Mesodermal cell (in vitro differentiated cells): Measurements from ENCODE around the gene C2CD2.

ENCODE experiments used
- H3K27ac ChIP-seq: 2 replicates; pipeline ENCODE4 v1.7.0; 2013; ENCODE audit warnings: mild to moderate bottlenecking, low read depth, low read length, moderate library complexity; ENCODE audit not compliant: severe bottlenecking
- H3K36me3 ChIP-seq: 2 replicates; pipeline ENCODE4 v1.7.1; 2013; ENCODE audit warnings: mild to moderate bottlenecking, low read length, moderate library complexity; ENCODE audit not compliant: control insufficient read depth, insufficient read depth
- H3K4me1 ChIP-seq: one replicate; pipeline ENCODE4 v1.7.1; 2013; ENCODE audit warnings: mild to moderate bottlenecking, low read length; ENCODE audit not compliant: insufficient read depth, control insufficient read depth, poor library complexity, severe bottlenecking
- H3K4me3 ChIP-seq: 2 replicates; pipeline ENCODE4 v1.7.0; 2013; ENCODE audit warnings: low read length, control low read depth, mild to moderate bottlenecking; ENCODE audit not compliant: insufficient read depth, poor library complexity, severe bottlenecking; ENCODE audit errors: extremely low read depth
- H3K9me3 ChIP-seq: 2 replicates; pipeline ENCODE4 v1.7.1; 2013; ENCODE audit warnings: mild to moderate bottlenecking, low read length, moderate library complexity; ENCODE audit not compliant: control insufficient read depth
- WGBS, 2 experiments: methylation state at CpG; one replicate each; pipeline ENCODE4 v1.1.5; 2013; ENCODE audit warnings: missing lambda C conversion rate in 2 of 2; ENCODE audit not compliant: insufficient coverage in 2 of 2; 5-methylcytosine and 5-hydroxymethylcytosine counted together

Gene C2CD2

DNA sequence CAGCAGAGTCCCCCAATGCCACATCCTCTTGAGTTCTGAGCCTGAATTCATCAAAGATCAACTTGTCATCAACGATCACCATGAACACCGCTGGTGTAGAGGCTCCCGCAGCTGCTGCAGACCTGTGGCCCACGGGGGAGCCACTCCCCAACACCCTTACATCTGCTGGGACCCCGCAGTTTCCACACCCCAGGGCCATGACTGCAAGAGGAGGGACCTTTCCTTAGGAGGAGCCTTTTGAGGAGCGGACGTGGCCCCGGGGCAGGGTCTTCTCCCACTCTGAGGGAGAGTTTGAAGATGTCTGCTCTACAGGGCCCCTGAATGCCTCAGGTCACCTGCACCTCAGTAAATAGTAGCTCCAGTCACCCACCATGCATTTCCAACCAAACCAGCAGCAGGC, 77.4 kb downstream of the C2CD2 start:
- H3K27ac ChIP-seq = no peak overlapping the region
- no peak overlapping the region for H3K4me3 ChIP-seq
- peaks cover 5% of the 10 kb centered on the region for H3K36me3 ChIP-seq
- 80 to 90% methylated on average over 1 to 3 of the region's 8 CpGs for WGBS, 2 experiments
- H3K4me1 ChIP-seq = peaks cover 5% of the 10 kb centered on the region
- H3K9me3 ChIP-seq = no peaks in the 10 kb centered on the region

DNA sequence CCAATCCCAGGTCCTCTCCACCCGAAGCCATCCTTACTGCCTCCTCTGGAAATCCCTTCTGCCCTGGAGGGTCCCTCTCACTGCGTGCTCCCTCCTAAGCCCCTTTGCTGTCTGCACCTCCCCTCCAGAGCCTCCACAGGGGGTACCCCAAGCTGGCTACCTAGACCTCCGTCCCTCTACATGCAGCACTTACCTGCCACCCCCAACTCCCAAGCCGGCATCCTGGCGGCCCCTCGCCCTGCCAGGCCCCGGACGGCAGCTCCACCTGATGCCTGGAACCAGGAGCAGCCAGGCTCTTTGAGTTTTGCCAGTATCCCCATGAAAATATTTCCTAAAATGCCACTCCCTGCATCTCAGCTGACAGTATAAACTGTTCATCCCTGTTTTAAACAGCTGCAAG, 78.7 kb downstream of the C2CD2 start:
- Histone ChIP-seq H3K27ac (no peak overlapping the region), H3K9me3 (no peaks in the 10 kb centered on the region), H3K4me3 (no peak overlapping the region), H3K36me3 (peaks cover 5% of the 10 kb centered on the region), H3K4me1 (peaks cover 5% of the 10 kb centered on the region)
- 92 to 94% methylated on average over 6 to 8 of the region's 8 CpGs for WGBS, 2 experiments

DNA sequence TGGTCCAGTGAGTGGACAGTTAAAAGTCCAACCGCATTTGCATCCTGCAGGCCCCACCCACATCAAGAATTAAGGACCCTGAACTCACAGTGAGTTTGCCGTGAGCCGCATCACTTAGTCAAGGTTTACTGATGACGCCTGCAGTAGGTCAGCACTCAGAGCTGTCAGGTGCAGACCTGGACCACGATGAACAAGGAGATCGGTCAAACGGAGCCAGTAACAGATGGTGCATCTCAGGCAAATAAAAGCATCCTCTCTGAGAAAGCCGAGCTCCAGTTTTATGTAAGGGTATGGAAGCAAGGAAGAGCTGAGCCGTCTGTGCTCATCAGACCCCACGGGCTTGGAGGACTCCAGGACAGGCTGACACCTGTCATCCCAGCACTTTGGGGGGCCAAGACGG, 79.2 kb downstream of the C2CD2 start:
- WGBS, 2 experiments = 85 to 93% methylated on average over 11 of the region's 11 CpGs

DNA sequence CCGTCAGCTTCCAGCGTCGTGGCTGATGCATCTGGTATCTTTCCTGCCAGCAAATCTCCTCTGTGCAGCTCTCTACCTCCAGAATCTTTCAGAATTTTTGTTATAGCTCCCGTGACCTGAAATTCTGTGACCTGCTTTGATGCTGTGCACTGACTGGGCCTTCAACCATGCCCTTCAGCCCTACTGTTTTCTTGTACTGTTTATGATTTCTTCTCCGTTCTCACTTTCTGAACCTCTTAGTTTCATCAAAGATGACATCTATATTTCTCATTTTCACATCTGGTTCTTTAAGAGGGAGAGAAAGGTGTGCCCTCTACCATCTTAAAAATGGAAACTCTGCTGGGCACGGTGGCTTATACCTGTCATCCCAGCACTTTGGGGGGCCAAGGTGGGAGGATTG, 80.4 kb downstream of the C2CD2 start:
- WGBS, 2 experiments = 92 to 94% methylated on average over 4 of the region's 6 CpGs

More for the DNA sequence above, 79.2 kb downstream of the C2CD2 start:
- Histone ChIP-seq H3K4me1 (peaks cover under 1% of the 10 kb centered on the region), H3K9me3 (no peaks in the 10 kb centered on the region), H3K36me3 (peaks cover 5% of the 10 kb centered on the region), H3K4me3 (no peak overlapping the region), H3K27ac (no peak overlapping the region)

DNA sequence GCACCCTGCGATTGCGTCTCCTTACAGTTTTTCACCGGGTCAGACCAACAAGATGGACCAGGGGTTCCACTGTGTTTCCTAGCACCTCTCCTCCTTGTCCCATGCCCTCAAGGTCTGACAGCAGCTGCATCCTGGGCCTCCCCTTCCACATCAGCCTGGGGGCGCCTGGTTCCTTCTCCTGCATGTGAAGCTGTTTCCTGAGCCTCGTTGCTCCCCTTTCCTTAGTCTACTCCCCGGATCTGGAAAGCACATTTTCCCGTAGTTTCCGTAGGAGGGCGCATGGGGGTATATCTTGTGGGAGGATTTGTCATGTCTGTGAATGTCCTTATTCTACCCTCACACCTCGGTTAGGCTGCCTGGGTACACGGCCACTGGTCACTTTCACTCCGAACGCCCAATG, 80.8 kb downstream of the C2CD2 start:
- H3K4me1 ChIP-seq = no peaks in the 10 kb centered on the region
- H3K9me3 ChIP-seq = no peaks in the 10 kb centered on the region
- WGBS, 2 experiments = 89 to 92% methylated on average over 8 of the region's 13 CpGs
- no peak overlapping the region for H3K4me3 ChIP-seq
- H3K36me3 ChIP-seq = peaks cover 5% of the 10 kb centered on the region
- no peak overlapping the region for H3K27ac ChIP-seq

More for the DNA sequence above, 80.4 kb downstream of the C2CD2 start:
- H3K9me3 ChIP-seq = no peaks in the 10 kb centered on the region
- peaks cover 5% of the 10 kb centered on the region for H3K36me3 ChIP-seq
- no peaks in the 10 kb centered on the region for H3K4me1 ChIP-seq
- no peak overlapping the region for H3K4me3 ChIP-seq
- no peak overlapping the region for H3K27ac ChIP-seq

DNA sequence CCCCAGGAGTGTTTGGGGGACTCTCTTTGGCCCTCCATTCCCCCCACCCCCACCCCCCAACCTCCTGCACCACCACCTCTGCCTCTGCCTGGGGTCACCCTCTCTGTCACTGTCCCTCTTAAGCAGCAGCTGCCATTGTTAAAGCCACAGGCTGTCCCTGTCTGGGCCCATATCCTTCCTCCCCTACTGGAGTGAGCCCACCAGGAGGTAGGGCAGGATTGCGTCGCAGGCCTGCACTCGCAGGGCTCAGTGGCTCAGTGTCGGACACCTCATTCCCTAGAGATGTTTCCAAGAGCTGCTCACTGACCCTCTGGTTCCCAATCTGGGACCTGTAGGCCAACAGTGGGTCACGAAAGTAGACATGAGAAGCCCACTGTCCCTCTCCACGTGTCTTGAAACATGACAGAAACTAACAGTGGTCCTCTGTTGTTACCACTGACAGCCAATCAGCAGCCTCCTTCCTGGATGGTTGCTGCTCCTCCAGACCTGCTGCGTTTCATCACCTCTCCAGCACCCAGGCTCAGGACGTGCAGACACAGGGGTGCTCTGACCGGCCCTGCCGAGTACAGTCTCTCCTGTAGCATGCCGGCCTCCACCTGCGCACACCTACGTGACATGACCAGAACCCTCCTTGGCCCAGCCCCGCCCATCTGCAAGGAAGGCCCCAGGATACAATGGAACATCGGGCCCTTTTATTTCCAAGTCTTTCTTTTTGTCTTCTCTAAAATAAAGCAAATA, 82.4 kb downstream of the C2CD2 start:
- H3K4me3 ChIP-seq = no peak overlapping the region
- H3K36me3 ChIP-seq = peaks cover 5% of the 10 kb centered on the region
- no peaks in the 10 kb centered on the region for H3K4me1 ChIP-seq
- H3K27ac ChIP-seq = no peak overlapping the region
- 89 to 90% methylated on average over 13 of the region's 15 CpGs for WGBS, 2 experiments
- H3K9me3 ChIP-seq = no peaks in the 10 kb centered on the region

DNA sequence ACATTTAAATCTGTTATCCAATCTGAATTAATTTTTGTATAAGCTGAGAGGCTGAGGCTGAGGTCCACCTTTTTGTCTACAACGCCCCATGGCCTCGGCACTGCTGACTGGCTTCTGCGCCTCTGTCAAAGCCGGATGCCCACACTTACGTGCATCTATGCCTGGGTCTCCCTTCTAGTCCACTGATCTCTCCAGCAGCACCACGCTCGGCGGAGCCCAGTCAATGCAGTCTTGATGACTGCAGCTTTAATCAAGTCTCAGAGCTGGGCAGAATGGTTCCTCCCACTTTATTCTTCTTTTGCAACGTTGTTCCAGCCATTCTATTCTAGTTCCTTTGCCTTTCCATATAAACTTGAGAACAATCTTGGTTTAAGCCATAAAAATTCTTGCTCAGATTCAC, 84.0 kb downstream of the C2CD2 start:
- no peaks in the 10 kb centered on the region for H3K4me1 ChIP-seq
- no peak overlapping the region for H3K27ac ChIP-seq
- H3K9me3 ChIP-seq = no peaks in the 10 kb centered on the region
- 95 to 99% methylated on average over 8 to 9 of the region's 9 CpGs for WGBS, 2 experiments
- no peak overlapping the region for H3K4me3 ChIP-seq
- H3K36me3 ChIP-seq = peaks cover 5% of the 10 kb centered on the region

DNA sequence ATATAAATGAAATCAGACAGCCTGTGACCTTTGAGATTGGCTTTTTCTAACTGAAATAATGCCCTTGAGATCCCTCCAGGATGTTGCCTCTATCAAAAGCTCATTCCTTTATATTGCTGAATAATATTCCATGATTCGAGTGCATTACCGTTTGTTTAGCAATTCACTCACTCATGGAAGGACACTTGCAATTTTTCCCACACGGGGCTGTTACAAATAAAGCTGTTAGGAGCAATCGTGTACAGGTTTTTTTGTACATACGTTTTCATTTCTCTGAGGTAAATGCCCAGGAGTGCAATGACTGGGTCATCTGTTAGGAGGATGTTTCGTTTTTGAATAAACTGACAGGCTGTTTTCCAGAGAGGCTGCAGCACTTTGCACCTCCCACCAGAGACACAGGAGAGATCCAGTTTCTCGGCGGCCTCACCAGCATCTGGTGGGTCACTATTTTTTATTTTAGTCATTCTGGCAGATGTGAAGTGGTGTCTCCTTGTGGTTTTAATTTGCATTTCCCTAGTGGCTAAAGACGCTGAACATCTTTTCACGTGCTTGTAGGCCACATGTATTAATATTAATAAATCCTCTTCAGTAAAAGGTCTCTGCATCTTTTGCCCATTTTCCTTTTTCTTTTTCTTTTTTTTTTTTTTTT, 85.6 kb downstream of the C2CD2 start:
- Histone ChIP-seq H3K4me1 (no peaks in the 10 kb centered on the region), H3K36me3 (peaks cover 3% of the 10 kb centered on the region), H3K9me3 (no peaks in the 10 kb centered on the region), H3K27ac (no peak overlapping the region), H3K4me3 (no peak overlapping the region)
- 96 to 100% methylated on average over 1 to 4 of the region's 10 CpGs for WGBS, 2 experiments

DNA sequence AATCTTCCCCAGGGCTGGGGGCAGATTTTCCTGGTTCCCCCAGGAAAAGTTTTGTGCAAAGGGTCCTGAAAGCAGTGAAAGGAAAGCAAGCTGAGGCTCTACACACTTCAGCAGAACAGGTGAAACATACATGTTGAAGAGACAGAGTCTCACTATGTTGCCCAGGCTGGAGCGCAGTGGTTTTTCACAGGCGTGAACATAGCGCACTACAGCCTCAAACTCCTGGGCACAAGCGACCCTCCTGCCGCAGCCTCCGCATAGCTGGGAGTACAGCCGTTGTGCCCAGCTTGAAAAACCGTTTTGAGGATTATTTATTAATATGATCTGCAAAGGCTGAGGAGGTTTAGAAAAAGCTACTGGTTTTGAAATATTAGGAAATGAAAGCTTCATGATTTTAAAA, 86.5 kb downstream of the C2CD2 start:
- H3K9me3 ChIP-seq = no peaks in the 10 kb centered on the region
- no peaks in the 10 kb centered on the region for H3K4me1 ChIP-seq
- 97 to 100% methylated on average over 8 of the region's 8 CpGs for WGBS, 2 experiments
- H3K4me3 ChIP-seq = no peak overlapping the region
- H3K36me3 ChIP-seq = peaks cover 3% of the 10 kb centered on the region
- no peak overlapping the region for H3K27ac ChIP-seq

DNA sequence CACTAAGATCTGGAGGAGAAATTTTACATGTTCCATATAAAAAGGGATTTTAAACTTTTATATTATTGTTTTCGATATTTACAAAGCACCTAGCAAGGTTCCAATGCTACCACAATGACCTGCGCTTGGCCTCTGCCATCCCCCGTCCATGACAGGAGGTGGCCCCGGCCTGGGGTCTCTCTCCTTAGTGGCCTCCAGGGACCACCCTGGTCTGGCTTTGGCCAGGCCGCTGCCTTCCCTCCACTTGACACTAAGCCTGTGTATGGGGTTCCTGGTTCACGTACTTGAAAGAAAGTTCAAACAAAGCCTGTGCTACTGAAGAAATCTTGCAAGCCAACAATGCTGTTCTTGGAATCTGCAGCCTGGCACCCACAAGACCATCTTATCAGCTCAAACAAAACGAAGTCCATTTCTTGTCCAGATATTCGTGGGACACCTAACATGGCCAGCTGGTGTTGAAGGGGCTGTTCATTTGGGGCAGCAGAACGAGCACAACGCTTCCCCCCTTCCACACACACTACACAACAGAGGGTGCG, 87.5 kb downstream of the C2CD2 start:
- no peaks in the 10 kb centered on the region for H3K36me3 ChIP-seq
- WGBS, 2 experiments = 86 to 96% methylated on average over 3 to 4 of the region's 11 CpGs
- no peak overlapping the region for H3K27ac ChIP-seq
- no peaks in the 10 kb centered on the region for H3K9me3 ChIP-seq
- no peaks in the 10 kb centered on the region for H3K4me1 ChIP-seq
- H3K4me3 ChIP-seq = no peak overlapping the region
